ENCODE results near the gene APEX1.

GRCh38 chr14:20499881-20500280 is 44.9 kb downstream of the APEX1 start:
- TF ChIP-seq CTCF (IDR thresholded peaks at IDR 0.05), result no peak
- TF ChIP-seq POLR2AphosphoS5 (IDR thresholded peaks at IDR 0.05), result no peak
- no peak for TF ChIP-seq POLR2A (IDR thresholded peaks at IDR 0.05)
- TF ChIP-seq EP300 (IDR thresholded peaks at IDR 0.05; ENCODE audit: low read depth), result no peak
